Activated CD4-positive, alpha-beta T cell treated with anti-CD3 and anti-CD28 coated beads, Interleukin-2, amount 10 ng/mL, durations not matched to agents 24 days and 14 days (primary cell): ENCODE measurements around the gene CDC42EP3. TPM values are rescaled to one million over a fixed set of nuclear protein-coding genes. Genes with fewer than 3 reads are reported as not detected.

ENCODE experiments used
- DNase-seq: peaks from one replicate; pipeline ENCODE4 v3.0.0; 2022
- H3K27ac Mint-ChIP-seq: one replicate; pipeline ENCODE4 v1.8.0; 2022; ENCODE audit warnings: mild to moderate bottlenecking, mixed read lengths
- H3K27me3 Mint-ChIP-seq: one replicate; pipeline ENCODE4 v1.8.0; 2022; ENCODE audit warnings: mixed read lengths
- H3K36me3 Mint-ChIP-seq: one replicate; pipeline ENCODE4 v1.8.0; 2022; ENCODE audit warnings: low read depth, mild to moderate bottlenecking, mixed read lengths
- H3K4me1 Mint-ChIP-seq: one replicate; pipeline ENCODE4 v1.8.0; 2021; ENCODE audit warnings: mixed read lengths
- H3K4me3 Mint-ChIP-seq: one replicate; pipeline ENCODE4 v1.8.0; 2022; ENCODE audit warnings: mild to moderate bottlenecking, moderate library complexity, mixed read lengths
- H3K9me3 Mint-ChIP-seq: one replicate; pipeline ENCODE4 v1.8.0; 2021; ENCODE audit warnings: mixed read lengths
- intact Hi-C: fragments of 100-400 bp; cut with micrococcal nuclease; formaldehyde crosslinking; loops from one replicate; pipeline ENCODE4 v1.15.1; 2023
- total RNA-seq: library from RNA; stranded (reverse); gene quantifications from 2 replicates; pipeline ENCODE4 v1.2.3, GENCODE V29; 2022

CDC42EP3 gene
- total RNA-seq, 1 donor from 2014 or later = 10.9 TPM

GRCh38 chr2:37657471-37657870 is 14.0 kb downstream of the CDC42EP3 start:
- no peak overlapping the region for H3K27ac Mint-ChIP-seq
- DNase-seq = no peak
- peaks cover 43% of the 10 kb centered on the region for H3K4me1 Mint-ChIP-seq
- no peaks in the 10 kb centered on the region for H3K9me3 Mint-ChIP-seq
- no peaks in the 10 kb centered on the region for H3K27me3 Mint-ChIP-seq
- H3K36me3 Mint-ChIP-seq = peaks cover 24% of the 10 kb centered on the region
- H3K4me3 Mint-ChIP-seq = no peak overlapping the region
- intact Hi-C loops = no loop called here

DNA sequence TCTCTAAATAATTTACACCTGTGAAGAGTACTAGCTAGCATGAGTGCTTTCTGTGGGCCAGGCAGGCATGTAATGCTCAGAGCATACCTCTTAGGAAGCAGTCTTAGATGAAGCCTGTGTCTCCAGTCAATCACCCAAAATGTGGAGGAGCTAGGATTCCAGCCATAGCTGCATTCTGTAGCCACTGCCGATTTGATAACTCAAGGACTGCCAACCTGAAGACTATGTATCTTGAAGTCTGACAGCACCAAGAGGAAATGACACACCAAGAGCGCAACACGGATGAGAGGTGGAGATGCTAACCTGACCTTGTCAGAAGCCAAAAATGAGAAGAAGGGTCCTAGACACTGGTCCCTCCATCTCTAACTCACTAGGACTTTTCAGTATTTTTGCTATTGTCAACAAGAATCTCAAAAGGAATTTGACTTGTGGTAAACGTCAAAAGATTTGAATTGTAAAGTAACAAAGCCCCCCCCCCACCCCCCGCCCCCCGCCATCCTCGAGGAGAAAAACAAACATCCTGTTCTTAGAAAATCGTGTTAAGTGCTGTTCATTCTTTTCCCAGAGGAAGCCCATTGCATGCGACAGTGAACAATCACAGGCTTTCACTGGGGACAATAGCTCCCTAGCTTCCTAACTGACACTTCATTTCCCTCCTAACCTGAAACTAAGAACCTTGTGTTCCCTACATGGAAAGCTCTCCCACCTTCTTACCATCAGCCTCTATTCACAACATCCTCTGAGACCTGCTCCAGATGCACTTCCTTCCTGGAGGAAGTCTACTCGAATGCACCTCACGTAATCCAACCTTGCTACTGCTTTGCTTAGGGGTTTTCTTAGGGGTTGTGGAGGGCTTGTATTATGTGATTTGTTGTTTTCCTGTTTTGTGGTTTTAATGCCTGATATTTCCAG is 14.7 kb downstream of the CDC42EP3 start:
- DNase-seq = no peak
- peaks cover 26% of the 10 kb centered on the region for H3K36me3 Mint-ChIP-seq
- intact Hi-C loops = no loop called here
- no peaks in the 10 kb centered on the region for H3K9me3 Mint-ChIP-seq
- peak overlapping the region; percentile 10 for H3K4me3 Mint-ChIP-seq
- peak overlapping the region; percentile 22 for H3K27ac Mint-ChIP-seq
- peaks cover 46% of the 10 kb centered on the region for H3K4me1 Mint-ChIP-seq
- H3K27me3 Mint-ChIP-seq = no peaks in the 10 kb centered on the region

GRCh38 chr2:37654932-37655841 is 16.3 kb downstream of the CDC42EP3 start:
- H3K9me3 Mint-ChIP-seq = no peaks in the 10 kb centered on the region
- H3K4me1 Mint-ChIP-seq = peaks cover 52% of the 10 kb centered on the region
- H3K36me3 Mint-ChIP-seq = peaks cover 31% of the 10 kb centered on the region
- peak overlapping the region; percentile 20 for H3K4me3 Mint-ChIP-seq
- intact Hi-C loops = no loop called here
- peak overlapping the region; percentile 15 for H3K27ac Mint-ChIP-seq
- no peaks in the 10 kb centered on the region for H3K27me3 Mint-ChIP-seq
- no peak for DNase-seq

- Mint-ChIP-seq H3K27ac (no peak overlapping the region), H3K4me1 (peaks cover 55% of the 10 kb centered on the region), H3K36me3 (peaks cover 27% of the 10 kb centered on the region), H3K27me3 (no peaks in the 10 kb centered on the region), H3K9me3 (no peaks in the 10 kb centered on the region), H3K4me3 (no peak overlapping the region)
- intact Hi-C loops = no loop called here
- DNase-seq = no peak
Measured at GRCh38 chr2:37654419-37654818, 17.0 kb downstream of the CDC42EP3 start.

DNA sequence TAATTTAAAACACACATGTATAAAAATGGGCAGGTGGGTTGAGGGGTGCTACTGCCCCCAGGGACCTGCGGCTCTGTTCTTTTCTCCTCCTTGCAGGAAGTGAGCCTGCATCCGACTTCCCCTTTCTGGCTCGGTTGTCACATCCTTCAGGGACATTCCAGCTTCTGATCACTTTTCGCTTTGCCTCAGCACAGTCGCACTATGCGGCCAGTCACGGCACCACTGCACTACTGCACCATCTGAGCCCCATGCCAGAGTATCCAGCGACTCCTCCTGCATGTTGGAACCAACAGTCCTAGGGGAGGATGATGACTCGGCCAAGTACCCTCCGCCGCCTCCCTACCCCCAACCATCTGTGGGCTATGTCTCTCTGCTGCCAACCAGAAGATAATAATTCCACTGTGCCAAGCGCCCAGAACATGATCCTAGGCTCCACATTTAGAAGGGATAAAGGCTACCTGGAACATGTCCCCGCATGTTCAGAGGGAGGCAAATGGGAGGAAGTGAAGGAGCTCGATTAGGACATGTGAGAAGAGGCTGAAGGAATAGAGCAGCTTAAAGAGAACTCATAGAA is 17.6 kb downstream of the CDC42EP3 start:
- no peaks in the 10 kb centered on the region for H3K27me3 Mint-ChIP-seq
- DNase-seq = peak; percentile 62
- intact Hi-C loops = no loop called here
- no peaks in the 10 kb centered on the region for H3K9me3 Mint-ChIP-seq
- H3K4me3 Mint-ChIP-seq = peak overlapping the region; percentile 24
- H3K27ac Mint-ChIP-seq = peak overlapping the region; percentile 43
- H3K4me1 Mint-ChIP-seq = peaks cover 54% of the 10 kb centered on the region
- peaks cover 27% of the 10 kb centered on the region for H3K36me3 Mint-ChIP-seq

GRCh38 chr2:37653093-37653492 is 18.3 kb downstream of the CDC42EP3 start:
- Mint-ChIP-seq H3K36me3 (peaks cover 31% of the 10 kb centered on the region), H3K9me3 (no peaks in the 10 kb centered on the region), H3K4me1 (peaks cover 62% of the 10 kb centered on the region), H3K27ac (no peak overlapping the region), H3K4me3 (no peak overlapping the region), H3K27me3 (no peaks in the 10 kb centered on the region)
- no peak for DNase-seq
- intact Hi-C loops = no loop called here

- H3K36me3 Mint-ChIP-seq = peaks cover 39% of the 10 kb centered on the region
Measured at GRCh38 chr2:37652199-37652640, 19.2 kb downstream of the CDC42EP3 start.

GRCh38 chr2:37650548-37651093 is 20.8 kb downstream of the CDC42EP3 start:
- Mint-ChIP-seq H3K27ac (no peak overlapping the region), H3K27me3 (no peaks in the 10 kb centered on the region), H3K36me3 (peaks cover 45% of the 10 kb centered on the region), H3K9me3 (peaks cover 8% of the 10 kb centered on the region), H3K4me3 (no peak overlapping the region), H3K4me1 (peaks cover 59% of the 10 kb centered on the region)
- no peak for DNase-seq
- intact Hi-C loops = no loop called here

More at GRCh38 chr2:37652199-37652640, 19.2 kb downstream of the CDC42EP3 start:
- no peak for DNase-seq
- no peak overlapping the region for H3K4me3 Mint-ChIP-seq
- intact Hi-C loops = no loop called here
- peaks cover 6% of the 10 kb centered on the region for H3K9me3 Mint-ChIP-seq
- H3K27ac Mint-ChIP-seq = no peak overlapping the region
- H3K4me1 Mint-ChIP-seq = peaks cover 63% of the 10 kb centered on the region
- no peaks in the 10 kb centered on the region for H3K27me3 Mint-ChIP-seq

- no peaks in the 10 kb centered on the region for H3K27me3 Mint-ChIP-seq
- H3K9me3 Mint-ChIP-seq = peaks cover 8% of the 10 kb centered on the region
- DNase-seq = no peak
- H3K27ac Mint-ChIP-seq = no peak overlapping the region
- peaks cover 53% of the 10 kb centered on the region for H3K4me1 Mint-ChIP-seq
- H3K4me3 Mint-ChIP-seq = no peak overlapping the region
- H3K36me3 Mint-ChIP-seq = peaks cover 47% of the 10 kb centered on the region
- intact Hi-C loops = no loop called here
Measured at GRCh38 chr2:37649518-37649917, 21.9 kb downstream of the CDC42EP3 start.

DNA sequence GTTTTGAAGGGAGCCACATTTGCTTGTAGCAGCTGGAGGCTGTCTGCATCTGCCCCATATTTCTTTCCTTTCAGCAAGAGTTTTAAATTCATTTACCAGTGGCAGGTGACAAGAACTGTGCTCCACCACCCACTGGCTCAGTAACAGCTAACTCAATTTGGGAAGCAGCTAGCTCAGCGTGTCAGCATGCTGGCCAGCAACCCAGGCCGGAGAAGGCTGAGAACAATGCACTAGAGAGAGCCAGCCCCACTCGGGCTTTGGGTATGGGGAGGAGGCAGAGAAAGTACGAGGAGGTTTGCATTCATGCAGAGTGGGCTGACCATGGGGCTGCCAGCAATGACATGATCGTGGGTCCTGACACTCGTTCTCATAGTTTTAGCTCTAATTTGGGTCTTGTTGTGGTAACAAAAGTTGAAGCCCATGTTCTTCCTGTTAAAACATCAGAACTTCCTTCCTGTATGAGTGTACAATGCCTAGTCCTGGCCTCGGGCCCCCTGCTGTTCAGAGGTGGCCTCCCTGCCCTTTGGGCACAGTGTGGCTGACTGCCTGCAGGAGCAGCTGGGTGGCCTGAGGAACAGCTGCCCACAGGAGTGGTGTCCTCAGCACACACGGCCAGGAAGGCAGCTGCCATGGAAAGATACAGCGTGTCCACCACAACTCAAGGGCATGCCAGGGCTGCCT is 23.0 kb downstream of the CDC42EP3 start:
- intact Hi-C loops = no loop called here

GRCh38 chr2:37647971-37648330 is 23.5 kb downstream of the CDC42EP3 start:
- peak overlapping the region; percentile 9 for H3K4me3 Mint-ChIP-seq
- H3K27me3 Mint-ChIP-seq = no peaks in the 10 kb centered on the region
- peaks cover 57% of the 10 kb centered on the region for H3K36me3 Mint-ChIP-seq
- peak overlapping the region; percentile 77 for H3K27ac Mint-ChIP-seq
- DNase-seq = no peak
- peaks cover 18% of the 10 kb centered on the region for H3K9me3 Mint-ChIP-seq
- intact Hi-C loops = no loop called here
- H3K4me1 Mint-ChIP-seq = peaks cover 44% of the 10 kb centered on the region

More for the DNA sequence above, 23.0 kb downstream of the CDC42EP3 start:
- H3K4me1 Mint-ChIP-seq = peaks cover 47% of the 10 kb centered on the region
- peaks cover 52% of the 10 kb centered on the region for H3K36me3 Mint-ChIP-seq
- H3K27ac Mint-ChIP-seq = peak overlapping the region; percentile 77
- H3K4me3 Mint-ChIP-seq = peak overlapping the region; percentile 9
- H3K27me3 Mint-ChIP-seq = no peaks in the 10 kb centered on the region
- DNase-seq = peak; percentile 68
- peaks cover 14% of the 10 kb centered on the region for H3K9me3 Mint-ChIP-seq

DNA sequence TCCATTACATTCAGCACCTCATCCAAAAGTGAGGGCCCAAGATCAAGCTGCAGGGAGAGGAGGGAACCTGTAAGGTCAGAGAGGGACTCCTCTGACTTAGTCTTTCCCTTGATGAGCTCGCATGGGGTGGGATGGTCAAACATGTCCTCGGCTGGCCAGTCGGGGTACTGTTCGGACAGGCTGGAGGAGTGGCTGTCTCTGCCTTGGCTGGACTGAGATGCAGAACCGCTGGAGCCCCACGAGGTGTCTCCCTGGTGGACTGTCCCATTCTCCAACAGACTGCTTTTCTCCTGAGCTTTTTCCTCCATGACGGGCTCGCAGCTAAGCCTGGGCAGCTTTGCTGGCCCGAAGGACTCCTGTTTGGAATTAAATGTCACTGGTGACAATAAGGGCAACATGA is 25.6 kb downstream of the CDC42EP3 start:
- Mint-ChIP-seq H3K4me3 (no peak overlapping the region), H3K27me3 (no peaks in the 10 kb centered on the region), H3K27ac (peak overlapping the region; percentile 29), H3K4me1 (peaks cover 37% of the 10 kb centered on the region), H3K9me3 (peaks cover 26% of the 10 kb centered on the region), H3K36me3 (peaks cover 66% of the 10 kb centered on the region)
- intact Hi-C loops = no loop called here
- DNase-seq = no peak

GRCh38 chr2:37645362-37645761 is 26.1 kb downstream of the CDC42EP3 start:
- peaks cover 37% of the 10 kb centered on the region for H3K4me1 Mint-ChIP-seq
- H3K27ac Mint-ChIP-seq = peak overlapping the region; percentile 29
- peak overlapping the region; percentile 43 for H3K4me3 Mint-ChIP-seq
- intact Hi-C loops = no loop called here
- H3K27me3 Mint-ChIP-seq = no peaks in the 10 kb centered on the region
- DNase-seq = peak; percentile 71
- H3K36me3 Mint-ChIP-seq = peaks cover 66% of the 10 kb centered on the region
- peaks cover 26% of the 10 kb centered on the region for H3K9me3 Mint-ChIP-seq
